Nephron progenitor cell (in vitro differentiated cells): ENCODE results near the gene SPG11.

Experiments used
- DNase-seq: peaks from one replicate; pipeline ENCODE4 v3.0.0; 2021
- H3K27ac Mint-ChIP-seq: 2 replicates; pipeline ENCODE4 v1.8.0; 2021; ENCODE audit warnings: mild to moderate bottlenecking, moderate library complexity, mixed read lengths
- H3K27me3 Mint-ChIP-seq: 2 replicates; pipeline ENCODE4 v1.8.0; 2021; ENCODE audit warnings: mild to moderate bottlenecking, low read depth, mixed read lengths; ENCODE audit not compliant: poor library complexity
- H3K36me3 Mint-ChIP-seq: 2 replicates; pipeline ENCODE4 v1.8.0; 2021; ENCODE audit warnings: low read depth, mixed read lengths
- H3K4me1 Mint-ChIP-seq: 2 replicates; pipeline ENCODE4 v1.8.0; 2021; ENCODE audit warnings: mixed read lengths
- H3K4me3 Mint-ChIP-seq: 2 replicates; pipeline ENCODE4 v1.8.0; 2021; ENCODE audit warnings: mild to moderate bottlenecking, moderate library complexity, mixed read lengths
- H3K9me3 Mint-ChIP-seq: 2 replicates; pipeline ENCODE4 v1.8.0; 2021; ENCODE audit warnings: mild to moderate bottlenecking, moderate library complexity, mixed read lengths
- TF ChIP-seq, protein P1 (sequence below): fragments of 200-600 bp; sonication (generic); IDR thresholded peaks from 2 replicates; pipeline ENCODE4 v1.5.0; 2021; ENCODE audit warnings: antibody characterized with exemption

Gene SPG11, protein sequence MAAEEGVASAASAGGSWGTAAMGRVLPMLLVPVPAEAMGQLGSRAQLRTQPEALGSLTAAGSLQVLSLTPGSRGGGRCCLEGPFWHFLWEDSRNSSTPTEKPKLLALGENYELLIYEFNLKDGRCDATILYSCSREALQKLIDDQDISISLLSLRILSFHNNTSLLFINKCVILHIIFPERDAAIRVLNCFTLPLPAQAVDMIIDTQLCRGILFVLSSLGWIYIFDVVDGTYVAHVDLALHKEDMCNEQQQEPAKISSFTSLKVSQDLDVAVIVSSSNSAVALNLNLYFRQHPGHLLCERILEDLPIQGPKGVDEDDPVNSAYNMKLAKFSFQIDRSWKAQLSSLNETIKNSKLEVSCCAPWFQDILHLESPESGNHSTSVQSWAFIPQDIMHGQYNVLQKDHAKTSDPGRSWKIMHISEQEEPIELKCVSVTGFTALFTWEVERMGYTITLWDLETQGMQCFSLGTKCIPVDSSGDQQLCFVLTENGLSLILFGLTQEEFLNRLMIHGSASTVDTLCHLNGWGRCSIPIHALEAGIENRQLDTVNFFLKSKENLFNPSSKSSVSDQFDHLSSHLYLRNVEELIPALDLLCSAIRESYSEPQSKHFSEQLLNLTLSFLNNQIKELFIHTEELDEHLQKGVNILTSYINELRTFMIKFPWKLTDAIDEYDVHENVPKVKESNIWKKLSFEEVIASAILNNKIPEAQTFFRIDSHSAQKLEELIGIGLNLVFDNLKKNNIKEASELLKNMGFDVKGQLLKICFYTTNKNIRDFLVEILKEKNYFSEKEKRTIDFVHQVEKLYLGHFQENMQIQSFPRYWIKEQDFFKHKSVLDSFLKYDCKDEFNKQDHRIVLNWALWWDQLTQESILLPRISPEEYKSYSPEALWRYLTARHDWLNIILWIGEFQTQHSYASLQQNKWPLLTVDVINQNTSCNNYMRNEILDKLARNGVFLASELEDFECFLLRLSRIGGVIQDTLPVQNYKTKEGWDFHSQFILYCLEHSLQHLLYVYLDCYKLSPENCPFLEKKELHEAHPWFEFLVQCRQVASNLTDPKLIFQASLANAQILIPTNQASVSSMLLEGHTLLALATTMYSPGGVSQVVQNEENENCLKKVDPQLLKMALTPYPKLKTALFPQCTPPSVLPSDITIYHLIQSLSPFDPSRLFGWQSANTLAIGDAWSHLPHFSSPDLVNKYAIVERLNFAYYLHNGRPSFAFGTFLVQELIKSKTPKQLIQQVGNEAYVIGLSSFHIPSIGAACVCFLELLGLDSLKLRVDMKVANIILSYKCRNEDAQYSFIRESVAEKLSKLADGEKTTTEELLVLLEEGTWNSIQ (N-terminal part only)

DNA sequence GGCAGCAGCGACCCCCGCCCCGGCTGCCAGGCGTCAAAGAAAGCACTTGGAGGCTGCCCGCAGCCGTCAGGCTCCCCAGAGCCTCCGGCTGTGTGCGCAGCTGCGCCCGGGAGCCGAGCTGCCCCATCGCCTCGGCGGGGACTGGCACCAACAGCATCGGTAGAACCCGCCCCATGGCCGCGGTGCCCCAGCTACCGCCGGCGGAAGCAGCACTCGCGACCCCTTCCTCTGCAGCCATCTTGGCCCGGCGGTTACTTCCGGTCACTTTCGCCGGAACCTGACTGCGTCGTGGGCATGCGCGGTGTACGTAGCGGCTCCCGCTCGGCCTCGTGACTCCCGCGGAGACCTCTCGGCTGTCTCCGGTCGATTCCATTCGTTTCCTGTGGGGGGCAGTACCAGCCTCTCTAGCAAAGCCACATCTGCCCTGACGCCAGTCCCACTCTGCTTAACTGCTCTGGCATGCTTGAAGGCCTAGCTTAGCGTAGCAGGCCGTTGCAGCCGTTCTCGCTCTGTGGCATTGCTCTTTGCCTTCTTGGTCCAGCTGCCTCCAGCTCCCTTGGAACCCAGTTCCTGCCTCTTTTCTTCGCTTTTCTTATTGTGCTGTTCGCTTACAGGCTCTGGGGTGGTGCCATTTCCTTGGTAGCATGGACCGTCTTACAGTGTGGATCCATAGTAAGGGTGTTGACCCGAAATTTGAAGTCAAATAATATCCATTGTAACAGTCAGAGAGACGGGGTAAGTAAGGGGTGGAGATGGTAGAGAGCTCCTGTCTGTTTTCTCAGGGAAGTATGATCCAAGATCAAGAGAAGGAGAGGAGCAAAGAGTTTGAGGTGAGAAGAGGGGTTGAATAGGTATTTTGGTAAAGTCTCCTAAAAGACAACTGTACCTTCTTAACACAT lies at the start of gene SPG11:
Gene SPG11, minus strand, starts transcription at position 253 of the 899 bp plus-strand sequence. Its CDS starts 15 bp downstream, at position 238.
- peak within 1 kb of the TSS; percentile 90 for H3K27ac Mint-ChIP-seq
- peaks cover 18% of the 10 kb centered on the region for H3K36me3 Mint-ChIP-seq
- DNase-seq = peak; percentile 96
- H3K27me3 Mint-ChIP-seq = peaks cover 10% of the 10 kb centered on the region
- no peaks in the 10 kb centered on the region for H3K9me3 Mint-ChIP-seq
- peak within 1 kb of the TSS; percentile 97 for H3K4me3 Mint-ChIP-seq
- TF ChIP-seq, protein P1, sequence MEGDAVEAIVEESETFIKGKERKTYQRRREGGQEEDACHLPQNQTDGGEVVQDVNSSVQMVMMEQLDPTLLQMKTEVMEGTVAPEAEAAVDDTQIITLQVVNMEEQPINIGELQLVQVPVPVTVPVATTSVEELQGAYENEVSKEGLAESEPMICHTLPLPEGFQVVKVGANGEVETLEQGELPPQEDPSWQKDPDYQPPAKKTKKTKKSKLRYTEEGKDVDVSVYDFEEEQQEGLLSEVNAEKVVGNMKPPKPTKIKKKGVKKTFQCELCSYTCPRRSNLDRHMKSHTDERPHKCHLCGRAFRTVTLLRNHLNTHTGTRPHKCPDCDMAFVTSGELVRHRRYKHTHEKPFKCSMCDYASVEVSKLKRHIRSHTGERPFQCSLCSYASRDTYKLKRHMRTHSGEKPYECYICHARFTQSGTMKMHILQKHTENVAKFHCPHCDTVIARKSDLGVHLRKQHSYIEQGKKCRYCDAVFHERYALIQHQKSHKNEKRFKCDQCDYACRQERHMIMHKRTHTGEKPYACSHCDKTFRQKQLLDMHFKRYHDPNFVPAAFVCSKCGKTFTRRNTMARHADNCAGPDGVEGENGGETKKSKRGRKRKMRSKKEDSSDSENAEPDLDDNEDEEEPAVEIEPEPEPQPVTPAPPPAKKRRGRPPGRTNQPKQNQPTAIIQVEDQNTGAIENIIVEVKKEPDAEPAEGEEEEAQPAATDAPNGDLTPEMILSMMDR = peak; percentile 93
- H3K4me1 Mint-ChIP-seq = peaks cover 16% of the 10 kb centered on the region

- H3K36me3 Mint-ChIP-seq = peaks cover 21% of the 10 kb centered on the region
- peaks cover 27% of the 10 kb centered on the region for H3K4me1 Mint-ChIP-seq
- H3K4me3 Mint-ChIP-seq = peak overlapping the region; percentile 98
- TF ChIP-seq, protein P1 = no peak
- H3K9me3 Mint-ChIP-seq = no peaks in the 10 kb centered on the region
- H3K27ac Mint-ChIP-seq = peak overlapping the region; percentile 99
- DNase-seq = no peak
- H3K27me3 Mint-ChIP-seq = peaks cover 19% of the 10 kb centered on the region
Observed at GRCh38 chr15:44712346-44713005, 49.0 kb upstream of the SPG11 start.

GRCh38 chr15:44711743-44712345 lies 48.4 kb upstream of the SPG11 start:
- Mint-ChIP-seq H3K36me3 (peaks cover 18% of the 10 kb centered on the region), H3K4me1 (peaks cover 27% of the 10 kb centered on the region), H3K9me3 (no peaks in the 10 kb centered on the region), H3K27me3 (peaks cover 21% of the 10 kb centered on the region), H3K4me3 (peak overlapping the region; percentile 98), H3K27ac (peak overlapping the region; percentile 99)
- TF ChIP-seq, protein P1 = no peak
- DNase-seq = peak; percentile 57

- Mint-ChIP-seq H3K9me3 (no peaks in the 10 kb centered on the region), H3K36me3 (peaks cover 12% of the 10 kb centered on the region), H3K4me1 (peaks cover 27% of the 10 kb centered on the region), H3K4me3 (peak within 1 kb of the TSS; percentile 98), H3K27me3 (peaks cover 21% of the 10 kb centered on the region), H3K27ac (peak within 1 kb of the TSS; percentile 99)
- DNase-seq = peak; percentile 95
- TF ChIP-seq, protein P1 = no peak
Observed at GRCh38 chr15:44711096-44711742, 47.8 kb upstream of the SPG11 start, which contains the start of the genes B2M and PATL2. TSS of gene B2M (plus strand) at chr15:44711517. CDS start at chr15:44711547, 30 bp downstream. TSS of gene PATL2 (minus strand) at chr15:44711323. CDS start at chr15:44676490, 34,833 bp downstream.
